Osteoblast (primary cell): Measurements from ENCODE around the gene CRAT. TPM values are rescaled to one million over a fixed set of nuclear protein-coding genes. Genes with fewer than 3 reads are reported as not detected.
A peak's percentile ranks its signal among the peaks of the same experiment; 100 is the strongest.

Source experiments
- DNase-seq: peaks from one replicate; pipeline ENCODE4 v3.0.0; 2011; ENCODE audit warnings: low spot score, mixed read lengths; ENCODE audit not compliant: insufficient read length; ENCODE audit errors: missing footprints
- H2AFZ ChIP-seq: 2 replicates; pipeline ENCODE4 v1.6.0; 2011; ENCODE audit warnings: mild to moderate bottlenecking, low read length
- H3K27ac ChIP-seq: 2 replicates; pipeline ENCODE4 v1.5.1; 2011; ENCODE audit warnings: mild to moderate bottlenecking, low read depth, low read length, moderate library complexity
- H3K27me3 ChIP-seq: 2 replicates; pipeline ENCODE4 v1.6.0; 2012; ENCODE audit warnings: mild to moderate bottlenecking, control low read depth, inconsistent platforms, low read length, moderate library complexity; ENCODE audit not compliant: insufficient read depth
- H3K36me3 ChIP-seq: 2 replicates; pipeline ENCODE4 v1.5.1; 2011; ENCODE audit warnings: mild to moderate bottlenecking, low read length, control low read depth, moderate library complexity; ENCODE audit not compliant: insufficient read depth
- H3K4me1 ChIP-seq: 2 replicates; pipeline ENCODE4 v1.5.1; 2011; ENCODE audit warnings: mild to moderate bottlenecking, low read length, control low read depth, moderate library complexity; ENCODE audit not compliant: insufficient read depth
- H3K4me2 ChIP-seq: 2 replicates; pipeline ENCODE4 v1.6.0; 2011; ENCODE audit warnings: mild to moderate bottlenecking, low read length; ENCODE audit not compliant: insufficient read depth
- H3K4me3 ChIP-seq: fragments of 200-600 bp; sonication (generic); 3 replicates; pipeline ENCODE4 v1.5.1; 2012; ENCODE audit warnings: mild to moderate bottlenecking, low read length, inconsistent platforms; ENCODE audit not compliant: insufficient read depth
- H3K79me2 ChIP-seq: 2 replicates; pipeline ENCODE4 v1.6.0; 2012; ENCODE audit warnings: mild to moderate bottlenecking, low read length, control low read depth, inconsistent platforms; ENCODE audit not compliant: insufficient read depth
- H3K9me3 ChIP-seq: 2 replicates; pipeline ENCODE4 v1.5.1; 2011; ENCODE audit warnings: low read depth, low read length, control low read depth
- H4K20me1 ChIP-seq: 2 replicates; pipeline ENCODE4 v1.6.0; 2012; ENCODE audit warnings: mild to moderate bottlenecking, low read length, control low read depth; ENCODE audit not compliant: insufficient read depth
- total RNA-seq: library from RNA; depleted of rRNA; stranded (reverse); fragments of >200 nt; gene quantifications from 2 replicates; pipeline ENCODE4 v1.2.3, GENCODE V29; 2012
- TF ChIP-seq, protein P1 (sequence below): IDR thresholded peaks from 2 replicates; pipeline ENCODE4 v1.5.1; 2011; ENCODE audit warnings: mild to moderate bottlenecking, low read depth, low read length, moderate library complexity; ENCODE audit errors: extremely low read depth

The CRAT gene
- total RNA-seq, 1 donor = 79.6 TPM

- H3K4me2 ChIP-seq = no peak overlapping the region
- H3K4me1 ChIP-seq = peaks cover 12% of the 10 kb centered on the region
- TF ChIP-seq, protein P1, sequence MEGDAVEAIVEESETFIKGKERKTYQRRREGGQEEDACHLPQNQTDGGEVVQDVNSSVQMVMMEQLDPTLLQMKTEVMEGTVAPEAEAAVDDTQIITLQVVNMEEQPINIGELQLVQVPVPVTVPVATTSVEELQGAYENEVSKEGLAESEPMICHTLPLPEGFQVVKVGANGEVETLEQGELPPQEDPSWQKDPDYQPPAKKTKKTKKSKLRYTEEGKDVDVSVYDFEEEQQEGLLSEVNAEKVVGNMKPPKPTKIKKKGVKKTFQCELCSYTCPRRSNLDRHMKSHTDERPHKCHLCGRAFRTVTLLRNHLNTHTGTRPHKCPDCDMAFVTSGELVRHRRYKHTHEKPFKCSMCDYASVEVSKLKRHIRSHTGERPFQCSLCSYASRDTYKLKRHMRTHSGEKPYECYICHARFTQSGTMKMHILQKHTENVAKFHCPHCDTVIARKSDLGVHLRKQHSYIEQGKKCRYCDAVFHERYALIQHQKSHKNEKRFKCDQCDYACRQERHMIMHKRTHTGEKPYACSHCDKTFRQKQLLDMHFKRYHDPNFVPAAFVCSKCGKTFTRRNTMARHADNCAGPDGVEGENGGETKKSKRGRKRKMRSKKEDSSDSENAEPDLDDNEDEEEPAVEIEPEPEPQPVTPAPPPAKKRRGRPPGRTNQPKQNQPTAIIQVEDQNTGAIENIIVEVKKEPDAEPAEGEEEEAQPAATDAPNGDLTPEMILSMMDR = no peak
These were observed 40.1 kb upstream of the CRAT start for GRCh38 chr9:129150672-129151211.

GRCh38 chr9:129150122-129150521, 39.5 kb upstream of the CRAT start:
- Histone ChIP-seq H3K27me3 (no peaks in the 10 kb centered on the region), H4K20me1 (no peaks in the 10 kb centered on the region), H3K36me3 (peaks cover 9% of the 10 kb centered on the region), H2AFZ (no peak overlapping the region), H3K9me3 (no peaks in the 10 kb centered on the region), H3K27ac (no peak overlapping the region), H3K4me3 (no peak overlapping the region), H3K79me2 (no peaks in the 10 kb centered on the region), H3K4me2 (no peak overlapping the region), H3K4me1 (peaks cover 18% of the 10 kb centered on the region)
- TF ChIP-seq, protein P1 = no peak
- DNase-seq = no peak

More at GRCh38 chr9:129150672-129151211, 40.1 kb upstream of the CRAT start:
- no peak overlapping the region for H3K27ac ChIP-seq
- H2AFZ ChIP-seq = no peak overlapping the region
- no peaks in the 10 kb centered on the region for H3K79me2 ChIP-seq
- no peaks in the 10 kb centered on the region for H4K20me1 ChIP-seq
- no peak overlapping the region for H3K4me3 ChIP-seq
- no peaks in the 10 kb centered on the region for H3K9me3 ChIP-seq
- H3K36me3 ChIP-seq = peaks cover 9% of the 10 kb centered on the region
- no peak for DNase-seq
- H3K27me3 ChIP-seq = no peaks in the 10 kb centered on the region

GRCh38 chr9:129149442-129149841, 38.8 kb upstream of the CRAT start:
- Histone ChIP-seq H3K27ac (no peak overlapping the region), H3K4me3 (no peak overlapping the region), H3K9me3 (no peaks in the 10 kb centered on the region)

DNA sequence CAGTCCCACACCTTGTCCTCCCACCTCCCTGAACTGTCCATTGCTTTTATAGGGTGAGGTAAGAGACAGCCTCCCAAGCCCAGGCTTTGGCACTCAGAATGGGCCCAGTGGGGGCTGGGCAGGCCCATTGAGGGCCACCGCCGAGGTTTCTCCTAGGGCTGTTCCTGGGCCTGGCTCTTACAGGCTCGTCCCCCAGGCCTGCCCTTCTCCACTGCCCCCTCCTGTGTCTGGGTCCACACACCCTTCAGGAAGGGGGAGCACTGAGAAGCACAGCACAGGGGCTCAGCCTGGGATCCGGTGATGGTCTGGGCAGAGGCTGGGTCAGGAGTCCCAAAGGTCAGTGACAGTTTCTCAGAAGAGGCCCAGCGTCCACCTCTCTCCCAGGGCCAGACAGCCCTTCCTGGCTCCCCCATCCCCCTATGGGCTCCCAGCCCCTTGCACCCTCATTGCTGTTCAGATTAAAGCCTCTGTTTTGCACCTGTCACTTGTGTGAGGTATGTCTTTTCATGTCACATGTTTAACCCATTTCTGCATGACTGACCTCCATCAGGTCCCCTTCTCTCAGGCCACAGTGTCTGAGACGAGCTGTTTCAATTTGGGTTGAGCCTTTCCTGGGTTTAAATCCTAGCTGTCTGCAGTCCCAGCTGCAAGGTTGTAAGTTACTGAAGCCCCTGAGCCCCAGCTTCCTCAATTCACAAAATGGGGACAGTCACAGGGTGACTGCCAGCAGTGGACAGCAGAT, 38.0 kb upstream of the CRAT start:
- H3K4me1 ChIP-seq = peaks cover 26% of the 10 kb centered on the region
- TF ChIP-seq, protein P1 = no peak
- H3K4me3 ChIP-seq = no peak overlapping the region
- H3K27me3 ChIP-seq = no peaks in the 10 kb centered on the region
- no peak overlapping the region for H3K4me2 ChIP-seq
- DNase-seq = peak; percentile 69
- H3K9me3 ChIP-seq = no peaks in the 10 kb centered on the region
- peaks cover 9% of the 10 kb centered on the region for H3K36me3 ChIP-seq
- H4K20me1 ChIP-seq = no peaks in the 10 kb centered on the region
- peaks cover 2% of the 10 kb centered on the region for H3K79me2 ChIP-seq
- no peak overlapping the region for H2AFZ ChIP-seq
- H3K27ac ChIP-seq = no peak overlapping the region

More at GRCh38 chr9:129149442-129149841, 38.8 kb upstream of the CRAT start:
- H3K27me3 ChIP-seq = no peaks in the 10 kb centered on the region
- H3K36me3 ChIP-seq = peaks cover 9% of the 10 kb centered on the region
- no peak overlapping the region for H2AFZ ChIP-seq
- H4K20me1 ChIP-seq = no peaks in the 10 kb centered on the region
- peaks cover 21% of the 10 kb centered on the region for H3K4me1 ChIP-seq
- no peak overlapping the region for H3K4me2 ChIP-seq
- no peak for DNase-seq
- TF ChIP-seq, protein P1 = no peak
- H3K79me2 ChIP-seq = no peaks in the 10 kb centered on the region
